RWPE2 (cell line): ENCODE results near the gene GLTP.
"Not testable (repeated sequence)": the region's sequence is repeated elsewhere in the genome, so short reads cannot be mapped to it uniquely, and the experiment has no call there.

Experiments
- ATAC-seq: fragments of 200-7000 bp; cut with Tn5 transposase; 3 replicates; pipeline ENCODE4 v1.9.1; 2021; ENCODE audit warnings: low read depth
- DNase-seq: peaks from one replicate; pipeline ENCODE4 v3.0.0-alpha.2; 2020; ENCODE audit warnings: low spot score
- H3K27ac ChIP-seq: fragments of 450-650 bp; 2 replicates; pipeline ENCODE4 v1.5.1; 2017; ENCODE audit warnings: mild to moderate bottlenecking; ENCODE audit not compliant: poor library complexity, severe bottlenecking
- H3K27me3 ChIP-seq: fragments of 250-450 bp; sonication (Bioruptor Pico); 2 replicates; pipeline ENCODE4 v1.5.1; 2021; ENCODE audit warnings: mild to moderate bottlenecking, moderate library complexity; ENCODE audit not compliant: insufficient read depth, poor library complexity, severe bottlenecking
- H3K36me3 ChIP-seq: fragments of 250-450 bp; sonication (Bioruptor Pico); 2 replicates; pipeline ENCODE4 v1.5.1; 2020; ENCODE audit warnings: low read depth, mild to moderate bottlenecking, moderate library complexity
- H3K4me1 ChIP-seq: fragments of 250-450 bp; sonication (Bioruptor Pico); 2 replicates; pipeline ENCODE4 v1.5.1; 2021; ENCODE audit warnings: mild to moderate bottlenecking, moderate library complexity; ENCODE audit not compliant: insufficient read depth, poor library complexity, severe bottlenecking
- H3K4me3 ChIP-seq: fragments of 250-450 bp; sonication (Bioruptor Pico); 2 replicates; pipeline ENCODE4 v1.5.1; 2021; ENCODE audit warnings: mild to moderate bottlenecking, moderate library complexity; ENCODE audit not compliant: severe bottlenecking
- H3K9me3 ChIP-seq: fragments of 250-450 bp; sonication (Bioruptor Pico); 2 replicates; pipeline ENCODE4 v1.5.1; 2021; ENCODE audit warnings: mild to moderate bottlenecking, moderate library complexity; ENCODE audit not compliant: severe bottlenecking
- CTCF ChIP-seq: fragments of 450-650 bp; IDR thresholded peaks from one replicate; pipeline ENCODE4 v1.5.1; 2017; ENCODE audit warnings: mild to moderate bottlenecking, moderate library complexity; ENCODE audit not compliant: poor library complexity, severe bottlenecking

Gene GLTP

DNA sequence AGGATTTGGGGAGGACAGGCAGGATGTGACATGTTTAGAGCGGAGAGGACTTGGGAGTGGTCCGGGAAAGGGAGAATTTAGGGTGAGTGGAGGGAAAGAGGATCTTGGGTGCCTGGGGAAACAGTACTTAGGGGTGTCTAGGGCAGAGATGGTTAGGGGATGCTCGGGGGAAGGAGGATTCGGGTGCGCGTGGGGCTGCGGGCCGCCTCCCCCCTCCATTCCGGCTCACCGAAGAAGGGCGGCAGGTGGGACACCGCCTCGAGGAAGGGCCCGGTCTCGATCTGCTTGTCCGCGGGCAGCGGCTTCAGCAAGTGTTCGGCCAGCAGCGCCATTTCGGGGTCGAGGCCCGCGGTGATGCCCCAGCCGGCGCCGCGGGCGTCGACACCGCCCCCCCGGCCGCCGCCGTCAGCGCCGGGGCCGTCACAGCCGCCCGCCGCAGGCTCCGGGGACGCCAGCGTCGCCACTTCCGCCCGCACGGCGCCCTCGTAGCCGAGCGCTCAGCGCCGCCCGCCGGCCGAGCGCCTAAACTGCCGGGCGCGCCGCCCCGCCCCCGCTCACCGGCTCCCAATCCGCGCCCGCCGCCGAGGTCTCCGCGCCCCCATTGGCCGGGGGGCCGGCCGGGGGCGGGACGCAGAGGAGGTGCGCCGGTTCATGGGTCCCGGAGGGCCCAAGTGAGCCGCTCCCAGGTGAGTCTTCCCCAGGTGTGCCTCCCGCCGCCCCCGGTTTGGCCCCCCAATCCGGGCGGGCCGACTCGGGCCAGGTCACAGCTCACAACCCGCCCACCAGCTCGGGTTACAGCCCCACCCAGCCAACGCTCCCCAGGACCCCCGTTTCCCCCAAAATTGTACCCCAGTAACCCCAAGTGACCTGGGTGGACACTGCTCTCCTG is at the start of gene GLTP:
Gene GLTP, minus strand, starts transcription at position 499 of the 889 bp plus-strand sequence. Its CDS starts 167 bp downstream, at position 332.
- H3K4me1 ChIP-seq = peaks cover 26% of the 10 kb centered on the region
- H3K4me3 ChIP-seq = peak within 1 kb of the TSS; percentile 98
- ATAC-seq (peak; percentile 89), DNase-seq (peak; percentile 79)
- no peaks in the 10 kb centered on the region for H3K27me3 ChIP-seq
- H3K9me3 ChIP-seq = no peaks in the 10 kb centered on the region
- peak; percentile 94 for TF ChIP-seq CTCF
- H3K27ac ChIP-seq = peak within 1 kb of the TSS; percentile 47
- H3K36me3 ChIP-seq = no peaks in the 10 kb centered on the region

DNA sequence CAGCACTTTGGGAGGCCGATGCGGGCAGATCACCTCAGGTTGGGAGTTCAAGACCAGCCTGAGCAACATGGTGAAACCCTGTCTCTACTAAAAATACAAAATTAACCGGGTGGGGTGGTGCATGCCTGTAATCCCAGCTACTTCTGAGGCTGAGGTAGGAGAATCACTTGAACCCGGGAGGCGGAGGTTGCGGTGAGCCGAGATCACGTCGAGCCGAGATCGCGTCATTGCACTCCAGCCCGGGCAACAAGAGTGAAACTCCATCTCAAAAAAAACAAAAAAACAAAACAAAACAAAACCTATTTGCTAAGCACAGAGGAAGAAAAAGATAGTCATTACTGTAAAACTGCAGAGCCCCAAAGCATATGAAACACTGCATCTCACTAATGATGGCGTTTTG is 49.0 kb upstream of the GLTP start:
- H3K9me3 ChIP-seq, ATAC-seq, H3K4me3 ChIP-seq, H3K27me3 ChIP-seq, DNase-seq, H3K4me1 ChIP-seq, H3K27ac ChIP-seq: not testable (repeated sequence)
- peaks cover 27% of the 10 kb centered on the region for H3K36me3 ChIP-seq

DNA sequence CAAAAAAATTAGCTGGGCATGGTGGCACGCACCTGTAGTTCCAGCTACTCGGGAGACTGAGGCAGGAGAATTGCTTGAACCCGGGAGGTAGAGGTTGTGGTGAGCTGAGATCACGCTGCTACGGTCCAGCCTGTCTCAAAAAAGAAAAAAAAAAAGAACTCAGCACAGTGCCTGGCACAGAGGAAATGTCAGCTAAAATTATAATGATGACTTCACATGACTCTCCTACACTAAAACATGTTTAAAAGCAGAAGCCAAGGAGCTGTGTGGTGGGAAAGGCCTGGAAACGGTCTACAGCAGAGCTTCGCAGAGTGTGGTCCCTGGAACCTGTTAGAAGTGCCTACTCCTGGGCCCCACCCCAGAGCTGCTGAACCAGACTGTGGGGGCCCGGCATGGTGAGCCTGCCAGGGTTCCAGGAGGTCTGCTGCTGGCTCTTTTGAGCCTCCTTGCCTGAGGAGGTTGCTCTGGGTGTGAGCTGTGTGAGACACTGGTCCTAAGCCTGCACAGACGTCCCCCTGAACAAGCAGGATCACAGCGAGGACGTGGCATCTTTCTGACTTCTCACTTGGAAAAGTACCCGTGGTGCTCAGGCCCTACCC is 47.8 kb upstream of the GLTP start:
- ATAC-seq = no peak
- Histone ChIP-seq H3K4me3 (no peak overlapping the region), H3K27me3 (no peaks in the 10 kb centered on the region), H3K36me3 (peaks cover 15% of the 10 kb centered on the region), H3K9me3 (no peaks in the 10 kb centered on the region), H3K27ac (no peak overlapping the region), H3K4me1 (no peaks in the 10 kb centered on the region)
- DNase-seq = no peak
- TF ChIP-seq CTCF = no peak

- peak; percentile 75 for TF ChIP-seq CTCF
- ATAC-seq (peak; percentile 63), DNase-seq (no peak)
- Histone ChIP-seq H3K36me3 (peaks cover 10% of the 10 kb centered on the region), H3K4me3 (no peak overlapping the region), H3K27ac (no peak overlapping the region), H3K4me1 (no peaks in the 10 kb centered on the region), H3K9me3 (no peaks in the 10 kb centered on the region), H3K27me3 (no peaks in the 10 kb centered on the region)
Observed at GRCh38 chr12:109927622-109928021, 47.3 kb upstream of the GLTP start.

- Histone ChIP-seq H3K27ac (no peak overlapping the region), H3K27me3 (no peaks in the 10 kb centered on the region), H3K4me1 (no peaks in the 10 kb centered on the region), H3K9me3 (no peaks in the 10 kb centered on the region), H3K4me3 (no peak overlapping the region), H3K36me3 (0 out of 2 replicates have a peak, but pooled peaks cover 3% of the 10 kb centered on the region)
- TF ChIP-seq CTCF = no peak
- ATAC-seq (no peak), DNase-seq (no peak)
Observed at GRCh38 chr12:109926488-109927210, 46.3 kb upstream of the GLTP start.
